LHCN-M2 (cell line): Measurements from ENCODE around the gene INHBB. TPM values are rescaled to one million over a fixed set of nuclear protein-coding genes. Genes with fewer than 3 reads are reported as not detected.

ENCODE experiments used
- DNase-seq: peaks from one replicate; pipeline ENCODE4 v3.0.0-alpha.2; 2012; ENCODE audit warnings: low read depth
- total RNA-seq: library from RNA; depleted of rRNA; stranded (reverse); fragments of >200 nt; gene quantifications from 2 replicates; pipeline ENCODE4 v1.2.3, GENCODE V29; 2014; rRNA removed

INHBB gene
- total RNA-seq, 1 experiment from 2014 or later = 0.46 TPM

DNA sequence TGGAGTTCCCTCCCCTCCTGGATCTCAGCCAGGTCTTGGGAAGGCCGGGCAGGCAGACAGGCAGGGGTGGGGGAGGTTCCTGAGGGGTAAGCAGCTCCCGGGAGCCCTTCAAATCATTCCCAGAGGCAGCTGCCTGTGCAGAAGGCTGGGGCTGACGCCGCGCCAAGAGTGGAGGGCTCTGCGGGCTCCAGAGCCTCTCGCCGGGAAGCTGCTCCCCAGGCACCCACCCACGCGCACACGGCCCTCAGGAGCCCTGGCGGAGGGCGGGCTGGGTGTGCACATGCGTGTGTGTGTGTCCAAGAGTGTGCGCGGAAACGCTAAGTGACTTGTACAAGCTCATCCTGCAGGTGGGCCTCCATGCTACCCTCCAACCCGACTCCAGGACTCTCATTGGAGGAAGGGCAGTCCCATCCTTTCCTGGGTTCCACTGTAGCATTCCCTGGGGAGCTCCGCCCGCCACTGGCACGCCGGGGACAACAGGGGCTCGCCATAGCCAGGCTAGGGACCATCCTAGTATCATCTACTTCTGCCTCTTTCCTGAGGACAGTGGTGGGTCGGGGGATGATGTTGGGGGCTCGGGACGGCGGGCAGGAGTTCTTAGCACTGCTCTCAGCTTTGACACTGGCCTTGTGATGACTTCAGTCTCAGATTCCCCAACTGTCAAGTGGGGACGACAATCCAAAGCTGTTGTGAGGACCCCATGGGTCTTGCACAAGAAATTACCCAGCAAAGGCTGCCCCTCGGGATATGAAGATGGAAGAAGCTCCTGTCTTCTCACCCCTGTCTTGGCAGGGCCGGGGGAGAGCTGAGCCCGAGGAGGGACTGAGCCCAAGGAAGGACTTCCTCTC, 50.3 kb downstream of the INHBB start:
- no peak for DNase-seq

DNA sequence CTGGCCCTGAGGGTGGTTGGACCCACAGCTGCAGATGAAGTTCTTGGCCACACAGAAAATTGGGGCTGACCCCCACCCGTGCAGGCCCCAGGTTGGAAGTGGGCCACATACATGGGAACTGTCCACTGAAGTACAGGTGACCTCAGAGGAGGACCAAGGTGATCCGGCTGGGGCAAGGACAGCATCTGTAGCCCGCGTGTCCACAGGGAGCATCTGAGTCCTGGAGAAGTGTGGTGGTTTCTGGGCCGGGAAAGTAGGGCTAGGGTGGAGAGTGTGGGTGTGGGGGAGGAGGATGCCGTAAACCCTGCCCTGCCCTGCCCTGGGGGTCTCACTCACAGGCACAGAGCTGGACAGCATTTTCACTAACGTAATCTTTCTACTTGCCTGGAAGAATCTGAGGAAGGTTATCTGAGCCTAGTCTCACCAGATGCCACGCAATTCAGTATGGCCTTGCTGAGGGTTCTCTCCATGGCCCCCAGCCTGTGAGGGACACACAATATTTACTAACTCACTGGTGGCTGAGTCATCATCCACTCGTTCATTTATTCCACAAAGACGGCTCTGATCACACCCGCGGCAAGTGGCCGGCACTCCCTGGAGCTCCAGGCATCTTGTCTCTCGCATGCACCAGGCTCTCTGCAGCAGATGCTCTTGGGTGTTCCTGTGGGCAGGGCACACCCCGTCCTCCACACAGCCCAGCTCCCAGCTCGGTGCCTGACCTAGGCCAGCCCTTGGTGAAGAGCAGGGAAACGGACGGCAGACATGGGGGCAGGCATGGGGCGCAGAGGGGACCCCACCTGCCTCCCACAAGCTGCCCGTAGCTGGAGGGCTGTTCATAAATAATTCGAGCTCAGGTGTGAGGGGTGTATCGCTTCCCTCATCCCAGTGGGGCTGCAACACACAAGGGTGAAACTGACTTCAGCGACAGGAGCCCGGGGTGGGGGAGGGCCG, 51.2 kb downstream of the INHBB start:
- DNase-seq = peak; percentile 68

DNA sequence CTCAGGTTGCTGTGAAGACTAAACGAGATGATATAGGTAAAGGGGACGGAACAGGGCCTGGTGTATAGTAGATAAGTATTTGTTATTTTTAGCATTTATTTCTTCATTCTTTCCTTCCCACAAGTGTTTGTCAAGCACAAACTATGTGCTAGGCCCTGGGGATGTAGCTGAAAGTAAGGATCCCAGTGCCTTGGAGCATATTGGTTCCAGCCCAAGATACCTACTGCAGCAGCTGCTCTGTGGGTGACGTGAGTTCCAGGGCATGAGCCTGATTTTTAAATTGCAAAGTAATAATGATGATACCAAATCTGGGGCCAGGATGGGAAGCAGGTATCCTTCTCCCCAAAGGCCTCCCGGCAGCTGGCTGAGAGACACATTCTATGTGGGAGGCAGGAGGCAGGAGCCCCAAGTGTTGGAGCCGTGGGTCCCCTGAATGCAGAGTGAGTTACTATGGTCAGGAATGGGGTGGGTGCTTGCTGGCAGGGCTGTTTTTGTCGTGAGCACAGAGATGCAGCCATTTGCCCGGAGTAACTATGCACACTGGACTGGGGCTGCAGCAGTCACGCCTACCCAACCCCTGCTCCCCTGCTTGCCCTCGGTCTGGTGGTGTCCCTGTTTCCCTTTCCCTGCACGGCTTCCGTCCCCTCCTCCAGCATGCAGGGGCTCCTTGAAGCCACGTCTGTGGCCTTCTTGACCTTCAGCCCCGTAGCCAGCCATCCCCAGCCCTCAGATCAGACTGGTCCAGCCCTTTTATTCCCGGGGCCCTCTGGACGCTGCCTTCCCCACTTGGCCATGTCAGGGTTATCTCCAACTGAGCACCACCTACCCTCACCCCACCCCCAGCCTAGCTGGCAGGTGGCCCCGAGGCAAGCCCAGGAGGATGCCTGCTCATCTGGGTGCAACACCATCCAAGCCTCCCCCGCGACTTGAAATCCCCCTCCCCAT, 52.4 kb downstream of the INHBB start:
- peak; percentile 73 for DNase-seq

DNA sequence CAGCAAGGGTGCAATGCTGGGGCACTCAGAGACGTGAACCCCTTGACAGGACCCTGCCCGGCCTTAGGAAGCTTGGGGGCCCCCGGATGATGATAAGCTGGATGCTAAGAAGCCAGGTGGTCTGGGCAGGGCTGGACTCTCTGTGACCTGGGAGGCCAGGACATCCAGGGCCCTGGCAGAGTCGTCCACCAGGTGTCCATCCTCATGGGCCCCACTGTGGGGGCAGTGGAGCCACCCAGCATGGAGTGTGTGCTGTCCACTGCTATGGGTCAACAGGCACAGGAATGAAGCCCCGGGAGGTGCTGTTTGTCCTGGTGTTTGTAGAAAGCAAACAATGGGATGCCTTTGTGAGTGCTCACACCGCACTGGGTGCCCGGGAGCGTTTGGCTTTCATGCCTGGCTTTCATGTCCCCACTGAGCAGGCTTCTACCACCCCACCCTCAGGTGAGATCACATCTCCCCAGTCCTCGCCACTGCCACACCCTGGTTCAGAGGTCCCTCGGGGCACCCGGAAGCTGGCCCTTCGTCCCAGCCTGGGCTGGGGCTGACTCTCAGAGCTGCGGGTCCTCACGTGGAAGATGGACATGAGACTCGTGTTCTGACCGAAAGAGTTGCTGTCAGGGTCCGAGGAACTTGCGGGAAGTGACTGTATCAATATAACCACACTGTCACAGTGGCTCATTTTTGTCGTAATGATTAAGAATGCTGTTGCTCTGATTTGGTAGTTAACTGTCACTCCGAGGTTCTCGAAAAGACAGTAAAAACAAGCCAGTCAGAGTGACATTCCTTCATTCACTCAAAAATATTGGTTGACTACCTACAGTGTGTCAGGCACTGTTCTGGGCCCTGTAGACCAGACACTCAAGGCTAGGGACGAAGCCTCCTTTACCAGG, 53.3 kb downstream of the INHBB start:
- DNase-seq = no peak

DNA sequence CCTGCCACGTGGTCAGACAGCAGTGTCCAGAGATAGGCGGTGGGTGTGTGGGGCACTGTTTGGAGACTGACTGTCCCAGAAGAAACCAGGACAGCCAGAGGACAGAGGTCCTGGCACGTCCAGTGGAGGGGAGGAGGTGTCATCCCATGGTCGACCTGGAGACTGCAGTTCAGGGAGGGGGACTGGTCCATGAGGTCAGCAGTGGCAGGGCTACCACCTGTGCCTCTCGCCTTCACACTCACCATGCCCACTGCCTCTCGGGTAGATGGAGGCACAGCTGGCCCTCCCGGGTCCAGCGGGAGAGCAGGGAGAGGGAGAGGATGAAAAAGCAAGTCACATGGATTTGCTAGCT, 53.9 kb downstream of the INHBB start:
- DNase-seq = no peak

DNA sequence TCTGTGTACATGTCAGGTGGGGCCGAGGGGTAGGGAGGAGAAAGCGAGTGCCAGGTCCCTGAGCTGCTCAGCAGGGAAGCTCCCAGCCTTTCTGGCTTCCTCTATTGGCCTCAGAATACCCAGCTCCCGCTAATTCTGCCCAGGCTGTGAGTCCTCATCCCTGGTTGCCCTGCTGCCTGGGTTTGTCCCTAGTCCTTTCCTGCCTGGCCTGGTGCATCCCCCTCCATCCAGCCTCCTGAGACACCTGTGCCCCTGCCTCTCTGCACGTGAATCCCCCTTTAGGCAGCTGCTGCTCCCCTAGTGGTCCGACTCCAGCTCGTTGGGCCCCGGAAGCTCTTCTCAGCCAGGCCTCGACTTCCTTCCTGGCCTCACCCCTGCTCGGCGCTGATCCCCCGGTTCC, 54.6 kb downstream of the INHBB start:
- DNase-seq = no peak

Other genes with a start within 250 kb of the INHBB start
- 39.8 and 41.6 TPM in 2 replicates for gene TMEM185B, start 122.7 kb upstream of the INHBB start, total RNA-seq
- gene RALB, start 93.3 kb upstream of the INHBB start, total RNA-seq = 66.0 and 69.9 TPM in 2 replicates